Esophagus (tissue), 2 donors: ENCODE measurements around the gene FRMD6. TPM values are rescaled to one million over a fixed set of nuclear protein-coding genes. Genes with fewer than 3 reads are reported as not detected.

Experiments
- H3K27ac ChIP-seq, 2 donors: one replicate each; pipeline ENCODE4 v1.5.1; 2013; ENCODE audit warnings: low read depth in 2 of 2, mild to moderate bottlenecking in 2 of 2, inconsistent platforms in 1 of 2, low read length in 1 of 2, moderate library complexity in 1 of 2
- H3K27me3 ChIP-seq, 2 donors: one replicate each; pipeline ENCODE4 v1.6.1; 2013; ENCODE audit warnings: low read length in 2 of 2, control low read depth in 1 of 2, mild to moderate bottlenecking in 1 of 2; ENCODE audit not compliant: insufficient read depth in 2 of 2, control insufficient read depth in 1 of 2
- H3K36me3 ChIP-seq, 2 donors: one replicate each; pipeline ENCODE4 v1.6.1; 2013; ENCODE audit warnings: low read length in 1 of 2; ENCODE audit not compliant: control insufficient read depth in 2 of 2, insufficient read depth in 2 of 2
- H3K4me1 ChIP-seq, 2 donors: one replicate each; pipeline ENCODE4 v1.6.1; 2013; ENCODE audit warnings: low read length in 1 of 2; ENCODE audit not compliant: control insufficient read depth in 2 of 2, insufficient read depth in 2 of 2
- H3K4me3 ChIP-seq, 2 donors: one replicate each; pipeline ENCODE4 v1.5.1; 2013; ENCODE audit warnings: low read length in 2 of 2, mild to moderate bottlenecking in 2 of 2, low read depth in 1 of 2, moderate library complexity in 1 of 2
- H3K9me3 ChIP-seq, 2 donors: one replicate each; pipeline ENCODE4 v1.6.1; 2013; ENCODE audit warnings: mild to moderate bottlenecking in 2 of 2, low read depth in 1 of 2, low read length in 1 of 2, moderate library complexity in 1 of 2; ENCODE audit not compliant: control insufficient read depth in 2 of 2, insufficient read depth in 1 of 2
- WGBS, 2 donors: extraction: QIAGEN DNeasy Blood & Tissue Kit; methylation state at CpG; one replicate each; pipeline ENCODE4 v1.1.7; 2013; 5-methylcytosine and 5-hydroxymethylcytosine counted together
- polyA plus RNA-seq, 2 donors: library from polyadenylated mRNA; stranded (reverse); fragments of 200-250 nt; gene quantifications; one replicate each; pipeline ENCODE4 v1.2.3, GENCODE V29; 2013
- donor health status: healthy with polysubstance abuse.
- donor health status: Bipolar disorder and iron deficiency.

The FRMD6 gene
- polyA plus RNA-seq, 2 donors: 26.2 to 36.3 TPM

DNA sequence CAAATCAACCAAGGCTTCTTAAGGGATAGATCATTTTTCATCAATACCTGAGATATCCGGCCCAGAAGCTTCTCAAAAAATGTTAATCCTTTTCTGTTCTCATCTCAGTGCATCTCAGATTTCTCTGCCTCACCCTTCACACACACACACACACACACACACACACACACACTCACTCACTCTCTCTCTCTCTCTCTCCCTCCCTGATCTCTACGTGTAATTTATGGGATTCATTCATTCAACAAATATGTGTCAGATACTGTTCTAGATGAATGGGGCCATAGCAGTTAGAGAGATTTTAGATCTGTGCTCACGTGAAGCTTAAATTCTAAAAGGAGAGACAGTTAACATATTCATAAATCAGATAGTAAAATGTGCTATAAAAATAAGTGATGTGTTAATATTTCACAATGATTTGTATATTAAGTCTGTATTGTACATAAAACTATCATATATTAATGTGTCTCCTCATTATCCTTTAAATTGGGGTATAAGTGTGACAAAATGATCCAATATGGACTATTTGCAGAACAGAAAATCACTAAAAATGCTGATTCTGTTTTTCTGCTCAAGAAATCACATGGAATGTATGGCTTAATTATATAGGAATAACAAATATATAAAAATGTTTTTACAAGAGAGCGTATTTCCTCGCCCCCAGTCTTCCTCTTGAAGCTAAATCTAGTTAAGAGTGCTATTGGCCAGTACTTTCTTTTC, 7.3 kb upstream of the FRMD6 start:
- no peak overlapping the region for H3K27ac ChIP-seq
- 83 to 87% methylated on average over 5 of the region's 5 CpGs for WGBS, 2 donors

DNA sequence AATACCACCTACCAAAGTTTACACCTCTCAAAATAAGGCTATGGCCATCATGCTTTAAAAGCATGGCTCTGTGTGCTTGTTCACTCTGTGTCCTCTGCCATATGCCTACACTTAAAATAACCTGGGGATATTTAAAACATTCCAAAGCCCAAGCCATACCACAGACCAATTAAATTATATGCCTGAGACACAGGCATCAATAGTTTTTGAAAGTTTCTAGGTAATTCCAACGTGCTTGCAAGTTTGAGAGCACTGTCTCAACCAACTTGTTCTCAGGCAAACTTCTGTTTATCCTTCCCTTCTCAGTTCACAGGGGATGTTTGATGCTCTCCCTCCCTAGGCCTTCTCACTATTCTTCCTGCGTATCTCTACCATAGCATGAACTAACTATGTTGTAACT, 3.4 kb upstream of the FRMD6 start:
- H3K27ac ChIP-seq: no peak overlapping the region
- WGBS, 2 donors: 45 to 68% methylated on average over 2 of the region's 2 CpGs
- H3K27me3 ChIP-seq: no peaks in the 10 kb centered on the region
- H3K4me1 ChIP-seq: peaks cover 0 to 2% of the 10 kb centered on the region in 2 donors
- no peaks in the 10 kb centered on the region for H3K36me3 ChIP-seq
- no peaks in the 10 kb centered on the region for H3K9me3 ChIP-seq
- no peak overlapping the region for H3K4me3 ChIP-seq

More for the DNA sequence above, 7.3 kb upstream of the FRMD6 start:
- no peaks in the 10 kb centered on the region for H3K9me3 ChIP-seq
- no peaks in the 10 kb centered on the region for H3K27me3 ChIP-seq
- H3K36me3 ChIP-seq: peaks cover 0 to 2% of the 10 kb centered on the region in 2 donors
- H3K4me3 ChIP-seq: no peak overlapping the region
- peaks cover 0 to 2% of the 10 kb centered on the region in 2 donors for H3K4me1 ChIP-seq

DNA sequence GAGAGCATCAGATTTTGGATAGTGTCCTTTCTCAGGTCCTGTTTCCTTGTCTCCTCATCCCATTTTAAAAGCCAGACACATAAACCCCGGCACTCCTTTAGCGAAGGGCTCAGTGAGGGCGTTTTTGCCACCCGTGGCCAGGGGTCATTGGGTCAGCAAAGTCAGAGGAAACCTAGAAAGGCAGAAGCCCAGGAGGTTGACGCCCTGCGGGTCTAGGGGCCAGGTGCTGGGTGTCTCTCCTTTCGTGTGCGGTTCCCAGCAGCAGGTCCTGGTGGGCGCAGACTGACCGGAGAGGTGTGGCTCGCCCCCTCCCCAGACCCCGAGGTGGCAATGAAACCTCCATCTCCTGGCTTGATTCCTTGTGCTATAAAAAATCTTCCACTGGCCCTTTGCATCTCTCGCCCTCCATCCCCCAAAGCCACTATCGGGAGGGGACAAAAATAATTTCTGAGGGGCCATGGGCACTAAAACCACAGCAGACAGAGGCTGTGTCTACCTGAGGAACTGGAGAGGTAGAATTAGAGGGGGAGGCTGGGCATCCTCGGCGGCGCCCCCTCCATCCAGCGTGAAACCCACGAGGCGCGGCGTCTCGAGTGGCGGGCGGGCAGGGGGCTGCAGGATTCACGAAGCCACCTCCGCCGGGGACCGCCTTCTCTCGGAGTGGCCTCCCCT, 858 bp upstream of the FRMD6 start:
- no peaks in the 10 kb centered on the region for H3K4me1 ChIP-seq
- H3K4me3 ChIP-seq: peak overlapping the region; percentile 74 to 98
- no peaks in the 10 kb centered on the region for H3K9me3 ChIP-seq
- H3K27ac ChIP-seq: peak overlapping the region; percentile 92 to 96
- 3 to 4% methylated on average over 30 of the region's 30 CpGs for WGBS, 2 donors
- no peaks in the 10 kb centered on the region for H3K27me3 ChIP-seq
- no peaks in the 10 kb centered on the region for H3K36me3 ChIP-seq

DNA sequence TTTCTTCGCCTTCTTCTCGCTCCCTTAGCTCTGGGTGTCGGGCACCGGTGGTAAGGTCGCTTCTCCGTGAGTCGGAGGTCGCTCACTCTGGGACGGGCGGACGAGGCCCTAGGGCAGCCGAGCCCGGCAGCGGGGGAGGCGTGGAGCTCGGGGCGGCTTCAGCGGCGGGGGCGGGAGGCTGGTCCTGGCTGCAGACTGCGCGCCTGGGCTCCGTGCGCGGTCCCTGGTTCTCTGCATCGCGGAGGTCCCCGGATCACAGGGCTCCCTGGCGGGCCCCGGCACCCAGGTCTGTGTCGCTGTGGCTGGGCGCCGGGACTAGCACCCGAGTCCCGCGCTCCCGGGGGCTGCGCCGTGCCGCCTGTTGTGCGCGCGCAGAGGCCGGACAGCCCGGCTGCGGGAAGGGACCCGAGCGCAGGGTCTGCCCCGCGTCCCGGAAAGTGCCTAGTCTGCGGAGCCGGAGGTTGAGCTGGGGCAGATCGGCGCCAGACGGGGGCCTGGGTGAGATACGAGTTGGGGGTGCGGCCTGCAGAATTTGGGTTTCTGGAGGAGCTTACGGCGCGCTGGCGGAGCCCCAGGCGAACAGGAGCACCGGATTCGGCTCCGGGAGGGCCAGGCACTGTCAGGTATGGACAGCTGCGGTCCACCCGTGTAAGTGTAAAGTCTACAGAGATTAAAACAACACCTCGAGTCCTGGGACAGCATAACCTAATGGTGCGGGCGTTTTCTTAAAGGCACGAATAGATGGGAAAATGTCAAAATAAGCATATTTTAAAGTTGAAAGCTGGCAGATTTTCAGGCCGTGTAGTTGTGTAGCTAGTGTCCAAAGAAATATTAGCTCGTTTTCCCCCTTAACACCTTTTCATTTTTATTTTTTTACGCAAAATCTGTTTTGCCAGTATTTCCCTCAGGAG, 713 bp downstream of the FRMD6 start:
- Histone ChIP-seq H3K9me3 (no peaks in the 10 kb centered on the region), H3K27ac (peak overlapping the region; percentile 83 to 91), H3K27me3 (no peaks in the 10 kb centered on the region), H3K4me3 (peak overlapping the region; percentile 74 to 83), H3K36me3 (no peaks in the 10 kb centered on the region), H3K4me1 (no peaks in the 10 kb centered on the region)
- WGBS, 2 donors: 1% methylated on average over 73 to 75 of the region's 75 CpGs

DNA sequence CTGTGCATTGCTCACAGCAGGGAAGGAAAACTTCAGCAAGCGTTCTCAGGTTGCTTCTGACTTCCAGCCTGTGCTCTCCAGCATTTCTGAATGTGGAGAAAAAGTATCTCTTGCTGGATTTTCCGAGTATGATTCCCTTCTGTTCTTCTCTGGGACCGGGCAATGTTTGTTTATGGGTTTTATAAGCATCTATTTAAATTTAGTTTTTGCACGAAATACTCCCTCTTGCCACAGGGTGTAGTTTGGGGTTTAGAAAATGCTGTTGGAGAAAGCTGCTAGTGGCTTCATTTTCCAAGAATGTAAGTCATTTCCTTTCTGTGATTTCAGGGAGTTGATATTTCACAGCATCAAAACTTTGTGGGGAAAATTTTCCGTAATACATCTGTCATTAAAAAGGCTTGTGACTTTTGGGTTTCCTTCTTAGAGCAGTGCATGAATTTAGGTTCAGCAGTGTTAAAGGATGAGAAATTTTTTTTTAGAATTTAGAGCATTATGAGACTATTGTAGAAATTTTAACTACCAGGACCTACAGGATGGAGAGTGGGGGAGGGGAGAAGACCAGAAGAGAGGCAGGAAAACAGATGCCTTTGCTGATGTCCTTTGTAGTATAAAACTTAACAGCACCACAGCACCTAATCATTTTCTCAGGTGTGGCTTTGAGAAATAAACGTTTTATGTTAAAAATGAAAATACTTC, 1.5 kb downstream of the FRMD6 start:
- Histone ChIP-seq H3K27ac (peak overlapping the region; percentile 56 to 83), H3K4me3 (peak overlapping the region; percentile 74 to 83), H3K9me3 (no peaks in the 10 kb centered on the region), H3K4me1 (no peaks in the 10 kb centered on the region), H3K36me3 (no peaks in the 10 kb centered on the region), H3K27me3 (no peaks in the 10 kb centered on the region)
- 5 to 10% methylated on average over 6 of the region's 6 CpGs for WGBS, 2 donors

DNA sequence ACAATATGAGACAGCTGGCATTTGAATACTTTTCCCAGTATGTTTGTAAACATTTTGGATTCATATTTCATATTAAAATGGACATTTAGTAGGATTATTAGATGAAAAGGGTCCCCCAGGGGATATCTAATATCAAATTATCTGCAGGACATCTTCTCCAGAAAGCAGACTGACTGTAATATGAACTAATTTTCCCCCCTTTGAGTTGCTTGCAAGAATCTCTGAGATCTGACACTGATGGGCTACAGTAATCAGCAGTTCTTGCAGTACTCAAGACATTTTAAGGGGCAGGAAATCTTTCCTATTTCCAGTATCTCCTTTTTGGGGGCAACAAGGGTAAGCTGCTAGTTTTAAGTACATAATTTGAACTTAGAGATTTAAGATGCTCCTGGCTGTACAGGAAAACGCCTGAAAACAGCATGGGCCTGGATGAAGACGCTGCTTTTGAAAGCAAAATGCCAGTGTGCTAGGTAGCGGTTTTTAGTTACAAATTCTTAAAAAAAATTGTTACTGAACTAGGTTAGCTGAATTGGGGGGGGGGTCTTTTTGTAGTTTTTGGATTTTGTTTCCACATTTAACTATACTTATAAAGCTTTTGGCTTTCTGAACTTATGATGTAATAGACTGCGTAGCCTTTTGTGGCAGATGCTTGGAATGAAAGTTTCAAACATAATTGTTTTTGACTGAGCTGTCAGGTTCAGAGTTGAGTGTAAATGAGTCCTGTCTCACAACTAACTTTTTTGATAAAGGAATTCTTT, 2.2 kb downstream of the FRMD6 start:
- H3K9me3 ChIP-seq: no peaks in the 10 kb centered on the region
- peak overlapping the region in 1 of 2 donors; percentile 41 for H3K27ac ChIP-seq
- H3K36me3 ChIP-seq: no peaks in the 10 kb centered on the region
- peak overlapping the region in 1 of 2 donors; percentile 74 for H3K4me3 ChIP-seq
- no peaks in the 10 kb centered on the region for H3K4me1 ChIP-seq
- WGBS, 2 donors: 42 to 52% methylated on average over 4 of the region's 4 CpGs
- H3K27me3 ChIP-seq: no peaks in the 10 kb centered on the region

DNA sequence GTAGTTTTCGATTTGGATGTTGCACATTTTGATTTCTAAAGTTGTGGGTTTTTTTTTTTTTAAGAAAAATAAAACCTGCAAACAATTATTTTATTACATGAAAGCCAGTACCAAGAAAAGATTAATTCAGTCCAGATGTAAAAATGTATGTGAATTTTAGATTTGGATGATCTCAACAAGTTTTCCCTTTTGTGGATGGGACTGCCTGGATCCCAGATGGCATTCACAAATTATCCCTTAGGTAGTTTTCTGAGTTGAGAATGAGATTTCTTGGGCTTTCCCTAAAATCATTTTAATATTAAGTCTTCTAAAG, 2.8 kb downstream of the FRMD6 start:
- no peak overlapping the region for H3K27ac ChIP-seq
- 39 to 45% methylated on average over 1 of the region's 1 CpG for WGBS, 2 donors
- peak overlapping the region in 1 of 2 donors; percentile 74 for H3K4me3 ChIP-seq
- no peaks in the 10 kb centered on the region for H3K27me3 ChIP-seq
- no peaks in the 10 kb centered on the region for H3K4me1 ChIP-seq
- no peaks in the 10 kb centered on the region for H3K9me3 ChIP-seq
- H3K36me3 ChIP-seq: no peaks in the 10 kb centered on the region

DNA sequence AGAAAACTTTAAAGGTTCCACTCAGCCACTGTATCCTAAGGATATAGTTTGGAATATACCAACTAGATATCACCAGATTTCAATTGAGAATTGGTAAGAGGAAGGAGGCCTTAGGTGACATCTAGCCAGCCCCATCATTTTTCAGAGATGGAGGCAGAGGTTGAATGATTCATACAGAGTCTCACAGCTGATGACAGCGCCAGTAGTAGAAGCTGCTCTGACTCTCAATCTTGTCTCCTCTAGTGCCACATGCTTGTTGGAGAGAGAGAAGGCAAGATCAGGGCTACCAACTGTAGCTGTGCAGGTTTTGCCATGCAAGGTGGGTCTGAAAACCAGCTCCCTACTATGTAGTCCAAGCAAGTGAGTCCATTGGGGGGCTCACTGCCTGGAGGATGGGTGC, 6.1 kb downstream of the FRMD6 start:
- Histone ChIP-seq H3K36me3 (no peaks in the 10 kb centered on the region), H3K9me3 (no peaks in the 10 kb centered on the region), H3K4me1 (no peaks in the 10 kb centered on the region), H3K27me3 (no peaks in the 10 kb centered on the region), H3K4me3 (no peak overlapping the region), H3K27ac (no peak overlapping the region)
- WGBS, 2 donors: 75 to 90% methylated on average over 1 of the region's 1 CpG
